ENCODE measurements around the gene SDCBP2.

Gene SDCBP2

DNA sequence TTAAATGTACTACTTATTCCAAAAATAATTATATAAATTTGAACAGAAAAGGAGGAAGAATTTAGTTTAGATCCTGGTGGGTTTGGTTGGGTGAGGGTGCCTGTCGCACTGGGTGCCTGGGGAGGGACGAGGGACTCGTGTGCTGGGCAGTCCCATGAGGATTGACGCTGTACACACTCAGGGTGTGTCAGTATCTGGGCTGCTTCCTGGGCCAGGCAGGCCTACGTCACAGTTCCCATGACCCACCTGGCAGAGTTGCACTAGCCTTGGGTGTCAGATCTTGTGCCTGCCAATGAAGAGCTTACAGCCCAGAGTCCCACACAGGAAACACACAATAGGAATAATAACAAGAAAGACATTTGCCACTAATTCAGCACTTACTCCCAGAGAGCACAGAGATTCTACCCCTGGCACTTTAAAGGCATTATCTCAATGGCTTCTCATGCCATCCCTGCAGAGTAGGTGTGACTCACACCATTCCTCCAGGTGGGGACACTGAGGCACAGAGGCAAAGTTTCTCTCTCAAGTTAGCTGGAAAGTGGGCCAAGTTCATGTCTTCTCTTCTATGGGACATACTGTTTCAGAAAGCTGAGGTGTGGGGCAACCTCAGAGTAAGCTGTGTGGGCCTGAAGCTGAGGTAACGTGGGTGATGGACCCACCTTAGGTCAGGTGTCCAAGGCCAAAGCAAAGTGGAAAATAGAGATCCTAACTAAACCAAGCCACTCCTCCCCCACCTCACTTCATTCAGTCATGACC lies 1.3 kb upstream of the SDCBP2 start:
- no peaks in the 10 kb centered on the region for H3K9me3 Mint-ChIP-seq
- intact Hi-C loops (cut with micrococcal nuclease), result no loop called here
- peaks cover 48% of the 10 kb centered on the region for H3K4me1 Mint-ChIP-seq (ENCODE audit: low read depth)
- no peaks in the 10 kb centered on the region for H3K27me3 Mint-ChIP-seq
- no peak overlapping the region for H3K27ac Mint-ChIP-seq
- peaks cover 43% of the 10 kb centered on the region for H3K36me3 Mint-ChIP-seq (ENCODE audit: low read depth)
- H3K4me3 Mint-ChIP-seq, result no peak overlapping the region

DNA sequence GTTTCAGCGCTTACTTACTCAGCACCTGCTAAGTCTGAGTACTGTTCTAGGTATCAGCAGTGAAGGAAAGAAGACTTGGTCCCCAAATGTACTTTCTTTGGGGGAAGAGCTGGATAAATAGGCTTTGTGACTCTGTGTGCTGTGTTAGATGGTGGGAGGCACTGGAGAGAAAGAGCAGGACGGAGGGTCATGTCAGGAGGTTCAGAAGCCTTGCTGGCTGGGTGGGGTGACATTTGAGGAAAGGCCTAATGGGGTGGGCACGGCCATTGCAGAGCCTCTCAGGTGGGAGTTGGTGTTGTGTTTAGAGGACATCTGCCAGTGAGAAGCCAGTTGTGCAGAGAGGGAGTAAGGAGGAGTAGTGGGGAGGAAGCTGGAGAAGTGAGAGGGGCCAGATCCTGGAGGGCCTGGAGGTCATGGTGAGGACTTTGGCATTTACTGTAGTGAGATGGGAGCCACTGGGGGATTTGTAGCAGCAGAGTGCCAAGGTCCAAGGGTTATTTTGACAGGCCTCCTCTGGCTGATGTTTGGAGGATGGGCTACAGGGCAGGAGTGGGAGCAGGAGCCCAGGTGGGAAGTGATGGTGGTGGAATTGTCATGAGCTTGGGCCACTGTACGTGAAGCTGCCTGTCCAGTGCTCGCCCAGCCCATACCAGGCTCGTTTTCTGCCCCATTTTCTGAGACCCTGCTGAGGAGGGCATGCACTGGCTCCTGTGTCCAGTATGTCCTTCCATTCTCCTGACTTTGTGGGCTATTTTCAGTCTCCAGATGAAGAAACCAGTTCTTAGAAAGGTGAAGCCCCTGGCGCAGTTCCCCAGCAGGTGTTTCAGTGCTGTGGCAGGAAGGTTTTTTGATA lies 886 bp downstream of the SDCBP2 start:
- Mint-ChIP-seq H3K4me3 (no peak overlapping the region), H3K4me1 (ENCODE audit: low read depth) (peaks cover 28% of the 10 kb centered on the region), H3K36me3 (ENCODE audit: low read depth) (peaks cover 31% of the 10 kb centered on the region), H3K27ac (no peak overlapping the region), H3K9me3 (no peaks in the 10 kb centered on the region), H3K27me3 (no peaks in the 10 kb centered on the region)
- intact Hi-C loops (cut with micrococcal nuclease), result no loop called here

DNA sequence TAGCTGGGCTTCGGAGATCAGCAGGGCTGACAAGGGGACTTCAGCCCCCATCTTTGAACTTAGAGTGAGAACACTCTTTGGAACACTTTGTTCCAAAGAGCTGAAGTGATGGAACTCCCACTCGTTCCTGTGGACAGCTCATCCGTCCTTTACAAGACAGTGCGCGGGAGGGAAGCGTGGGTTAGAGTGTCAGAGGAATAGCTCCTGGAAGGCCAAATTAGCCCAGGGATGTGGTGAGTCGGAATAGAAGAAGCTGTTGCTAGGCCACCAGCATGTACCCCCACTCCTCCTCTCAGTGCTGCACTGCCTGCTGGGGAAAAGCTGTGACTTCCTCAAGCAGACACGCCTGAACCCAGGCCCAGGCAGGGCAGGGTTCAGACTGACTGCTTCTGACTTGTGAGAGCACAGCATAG lies 1.7 kb downstream of the SDCBP2 start:
- no peak overlapping the region for H3K4me3 Mint-ChIP-seq
- H3K4me1 Mint-ChIP-seq (ENCODE audit: low read depth), result peaks cover 27% of the 10 kb centered on the region
- H3K27ac Mint-ChIP-seq, result no peak overlapping the region
- H3K9me3 Mint-ChIP-seq, result no peaks in the 10 kb centered on the region
- H3K27me3 Mint-ChIP-seq, result no peaks in the 10 kb centered on the region
- H3K36me3 Mint-ChIP-seq (ENCODE audit: low read depth), result peaks cover 30% of the 10 kb centered on the region
- intact Hi-C loops (cut with micrococcal nuclease), result no loop called here

DNA sequence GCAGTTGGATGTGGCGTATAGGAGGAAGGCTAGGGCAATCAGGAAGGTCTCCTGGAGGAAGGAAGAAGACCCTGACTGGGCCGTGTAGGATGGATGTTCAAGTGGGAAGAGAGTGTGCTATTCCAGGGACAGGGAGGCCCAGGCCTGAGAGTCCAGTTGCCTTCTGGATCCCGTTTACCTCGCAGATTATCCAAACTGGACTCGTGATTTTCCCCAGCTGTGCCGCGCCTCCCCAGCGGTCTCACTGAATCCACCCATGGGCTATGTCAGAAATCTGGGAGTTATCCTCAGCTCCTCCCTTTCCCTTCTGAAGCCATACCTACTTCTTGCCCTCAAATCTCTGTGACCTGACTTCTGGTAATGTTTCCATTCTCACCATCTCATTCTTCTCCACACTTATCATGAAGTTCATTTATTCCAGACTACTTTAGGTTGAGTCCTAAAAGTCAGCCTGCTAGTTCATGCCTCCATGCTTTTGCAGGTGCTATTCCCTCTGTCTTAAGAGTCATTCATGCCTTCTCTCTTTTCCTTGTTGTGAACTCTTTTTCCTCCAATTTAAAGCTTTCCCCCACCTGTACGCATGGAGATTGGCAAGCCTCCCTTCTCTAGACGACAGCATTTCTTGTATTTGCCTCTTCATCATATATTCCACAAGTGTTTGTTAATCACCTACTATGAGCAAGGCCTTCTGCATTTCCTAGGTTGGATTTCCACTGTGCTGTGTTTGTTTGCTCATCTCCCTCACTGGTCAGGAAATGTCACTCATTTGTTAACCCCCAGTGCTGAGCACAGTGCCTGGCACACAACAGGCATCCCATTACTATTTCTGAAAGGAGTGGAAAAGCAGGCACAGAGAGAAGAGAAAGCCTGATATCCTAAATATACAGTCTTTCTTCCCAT lies 2.7 kb downstream of the SDCBP2 start:
- peaks cover 20% of the 10 kb centered on the region for H3K36me3 Mint-ChIP-seq (ENCODE audit: low read depth)
- intact Hi-C loops (cut with micrococcal nuclease), result no loop called here
- no peaks in the 10 kb centered on the region for H3K27me3 Mint-ChIP-seq
- no peak overlapping the region for H3K27ac Mint-ChIP-seq
- peaks cover 32% of the 10 kb centered on the region for H3K4me1 Mint-ChIP-seq (ENCODE audit: low read depth)
- peaks cover 2% of the 10 kb centered on the region for H3K9me3 Mint-ChIP-seq
- H3K4me3 Mint-ChIP-seq, result no peak overlapping the region

DNA sequence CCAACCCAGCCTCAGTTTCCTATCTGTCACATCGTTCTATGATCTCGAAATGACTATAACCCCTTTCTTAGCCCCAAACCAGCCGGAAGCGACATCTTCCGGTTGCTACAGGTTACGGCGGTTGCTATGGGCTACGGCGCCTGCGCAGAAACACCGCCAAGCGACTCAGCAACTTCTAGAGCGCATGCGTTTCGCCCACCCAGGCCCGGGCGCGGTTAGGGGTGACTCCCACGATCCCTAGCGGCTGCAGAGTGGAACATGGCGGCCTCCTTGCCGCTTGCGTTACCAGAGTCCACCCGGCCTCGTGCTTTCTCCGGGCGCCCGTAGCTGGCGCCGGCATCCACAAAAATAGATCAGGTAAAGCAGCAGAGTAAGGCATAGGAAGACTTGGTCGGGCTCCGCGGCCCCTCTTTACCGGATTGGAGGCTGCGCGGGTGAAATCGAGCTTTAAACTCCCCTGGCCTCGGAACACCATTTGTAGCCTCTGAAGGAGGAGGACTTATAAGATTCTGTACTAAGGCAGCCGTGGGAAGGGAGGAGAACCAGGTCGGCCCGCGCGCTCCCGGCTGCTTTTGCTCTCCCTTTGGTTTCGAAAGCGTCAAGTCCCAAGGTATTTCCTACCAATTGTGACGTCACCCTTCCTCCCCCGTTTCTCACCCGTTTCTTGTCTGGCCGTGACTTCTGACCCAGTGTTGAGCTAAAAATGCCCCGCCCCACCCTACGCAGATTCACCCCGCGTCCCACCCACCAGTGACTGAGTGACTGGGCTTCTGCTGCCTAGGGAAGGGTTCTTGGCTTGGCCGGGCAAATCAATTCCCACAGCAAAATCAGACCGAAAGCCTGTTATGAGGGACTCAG lies 3.5 kb downstream of the SDCBP2 start:
- Mint-ChIP-seq H3K4me3 (no peak overlapping the region), H3K36me3 (ENCODE audit: low read depth) (peaks cover 12% of the 10 kb centered on the region)
- intact Hi-C loops (cut with micrococcal nuclease), result loop anchor here (1.0 to 2.0 kb wide), 2 partner anchors 51 to 68 kb away; partner anchors contain the start of gene FKBP1A

DNA sequence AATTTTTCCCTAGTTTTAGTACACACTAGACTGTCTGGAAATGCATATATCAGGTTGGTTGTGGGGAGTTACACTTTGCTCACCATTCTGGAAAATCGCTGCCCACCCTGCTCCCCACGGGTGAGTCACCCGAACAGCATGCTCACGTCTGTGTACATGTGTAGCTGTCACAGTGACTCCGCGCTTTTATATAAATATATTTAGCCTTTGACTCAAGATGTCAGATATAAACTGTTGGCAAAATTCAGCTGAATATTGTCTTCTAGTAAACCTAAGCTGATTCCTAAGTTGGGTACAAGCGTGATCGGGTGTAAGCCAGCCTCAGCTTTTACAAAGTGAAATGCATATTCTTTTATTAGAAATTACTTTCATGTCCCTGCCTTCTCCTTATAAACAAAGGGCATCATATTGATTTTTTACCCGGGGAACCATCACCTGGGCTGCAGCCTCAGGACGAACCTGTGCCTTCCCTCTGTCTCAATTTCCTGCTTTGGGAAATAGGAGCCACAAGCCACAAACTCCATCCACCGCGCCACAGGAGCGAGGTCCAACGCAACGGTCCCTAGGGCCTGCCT lies 4.3 kb downstream of the SDCBP2 start:
- Mint-ChIP-seq H3K4me1 (ENCODE audit: low read depth) (peaks cover 23% of the 10 kb centered on the region), H3K27ac (no peak overlapping the region), H3K9me3 (peaks cover 11% of the 10 kb centered on the region), H3K27me3 (no peaks in the 10 kb centered on the region), H3K4me3 (no peak overlapping the region), H3K36me3 (ENCODE audit: low read depth) (peaks cover 4% of the 10 kb centered on the region)
- intact Hi-C loops (cut with micrococcal nuclease), result loop anchor here (1.0 to 2.0 kb wide), 2 partner anchors 52 to 69 kb away; partner anchors contain the start of gene FKBP1A

More for the DNA sequence above, 3.5 kb downstream of the SDCBP2 start:
- H3K9me3 Mint-ChIP-seq, result peaks cover 11% of the 10 kb centered on the region
- no peak overlapping the region for H3K27ac Mint-ChIP-seq
- peaks cover 29% of the 10 kb centered on the region for H3K4me1 Mint-ChIP-seq (ENCODE audit: low read depth)
- no peaks in the 10 kb centered on the region for H3K27me3 Mint-ChIP-seq

DNA sequence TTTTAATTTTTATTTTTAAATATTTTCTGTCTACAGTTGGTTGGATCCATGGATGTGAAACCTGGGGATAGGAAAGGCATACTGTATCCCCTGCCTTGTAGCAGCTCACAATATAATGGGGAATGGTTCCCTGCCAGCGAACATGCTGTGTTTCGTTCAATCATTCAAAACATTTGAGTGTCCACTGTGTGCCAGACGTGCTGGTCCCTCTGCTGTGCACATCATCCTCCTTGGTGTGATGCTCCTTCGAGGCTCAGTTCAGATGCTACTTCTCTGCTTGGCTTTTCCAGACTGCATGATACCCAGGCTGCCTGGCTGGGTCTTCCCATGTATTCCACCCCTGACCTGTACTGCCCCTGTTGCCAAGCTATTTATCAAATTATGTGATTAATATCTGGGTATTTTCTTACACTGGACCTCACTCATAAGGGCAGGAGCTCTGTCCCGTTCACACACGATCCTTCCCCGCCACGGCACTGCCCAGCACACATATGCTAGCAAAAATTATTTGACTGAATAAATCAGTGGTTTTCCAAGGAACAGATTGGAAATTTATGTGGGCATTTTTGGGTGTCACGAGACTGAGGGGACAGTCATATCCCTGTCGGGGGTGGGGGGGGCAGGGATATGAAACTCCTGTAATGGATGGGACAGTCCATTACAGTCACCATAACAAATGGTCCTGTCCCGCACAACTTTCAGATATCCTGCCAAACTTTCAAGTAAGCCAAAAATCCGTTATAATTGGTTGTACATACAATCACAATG lies 4.9 kb downstream of the SDCBP2 start:
- no peaks in the 10 kb centered on the region for H3K36me3 Mint-ChIP-seq (ENCODE audit: low read depth)
- H3K4me3 Mint-ChIP-seq, result no peak overlapping the region
- no peaks in the 10 kb centered on the region for H3K27me3 Mint-ChIP-seq
- intact Hi-C loops (cut with micrococcal nuclease), result loop anchor here (2.0 kb wide), 1 partner anchor 53 kb away; no protein-coding TSS in a partner anchor
- peaks cover 20% of the 10 kb centered on the region for H3K4me1 Mint-ChIP-seq (ENCODE audit: low read depth)
- no peak overlapping the region for H3K27ac Mint-ChIP-seq
- H3K9me3 Mint-ChIP-seq, result peaks cover 11% of the 10 kb centered on the region

DNA sequence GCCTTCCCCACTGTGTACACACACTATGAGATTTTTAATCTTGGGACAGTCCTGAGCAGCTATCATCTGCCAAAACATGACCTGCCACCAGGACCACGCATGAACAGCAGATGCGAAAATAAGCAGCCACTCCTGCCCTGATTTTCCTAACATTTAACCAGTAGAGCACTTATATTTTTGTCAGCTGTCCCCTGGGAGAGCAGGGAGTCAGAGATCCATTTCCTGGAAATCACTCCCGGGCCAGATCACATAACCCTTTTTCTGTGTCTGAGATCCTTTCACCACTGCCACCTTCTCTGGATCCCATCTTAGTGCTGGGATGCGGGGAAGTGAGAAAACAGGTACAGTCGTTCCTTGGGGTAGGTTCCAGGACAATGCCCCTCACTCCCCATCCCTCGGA lies 5.7 kb downstream of the SDCBP2 start:
- no peaks in the 10 kb centered on the region for H3K27me3 Mint-ChIP-seq
- no peak overlapping the region for H3K27ac Mint-ChIP-seq
- no peak overlapping the region for H3K4me3 Mint-ChIP-seq
- H3K9me3 Mint-ChIP-seq, result peaks cover 11% of the 10 kb centered on the region
- peaks cover 27% of the 10 kb centered on the region for H3K4me1 Mint-ChIP-seq (ENCODE audit: low read depth)
- intact Hi-C loops (cut with micrococcal nuclease), result no loop called here
- H3K36me3 Mint-ChIP-seq (ENCODE audit: low read depth), result no peaks in the 10 kb centered on the region

DNA sequence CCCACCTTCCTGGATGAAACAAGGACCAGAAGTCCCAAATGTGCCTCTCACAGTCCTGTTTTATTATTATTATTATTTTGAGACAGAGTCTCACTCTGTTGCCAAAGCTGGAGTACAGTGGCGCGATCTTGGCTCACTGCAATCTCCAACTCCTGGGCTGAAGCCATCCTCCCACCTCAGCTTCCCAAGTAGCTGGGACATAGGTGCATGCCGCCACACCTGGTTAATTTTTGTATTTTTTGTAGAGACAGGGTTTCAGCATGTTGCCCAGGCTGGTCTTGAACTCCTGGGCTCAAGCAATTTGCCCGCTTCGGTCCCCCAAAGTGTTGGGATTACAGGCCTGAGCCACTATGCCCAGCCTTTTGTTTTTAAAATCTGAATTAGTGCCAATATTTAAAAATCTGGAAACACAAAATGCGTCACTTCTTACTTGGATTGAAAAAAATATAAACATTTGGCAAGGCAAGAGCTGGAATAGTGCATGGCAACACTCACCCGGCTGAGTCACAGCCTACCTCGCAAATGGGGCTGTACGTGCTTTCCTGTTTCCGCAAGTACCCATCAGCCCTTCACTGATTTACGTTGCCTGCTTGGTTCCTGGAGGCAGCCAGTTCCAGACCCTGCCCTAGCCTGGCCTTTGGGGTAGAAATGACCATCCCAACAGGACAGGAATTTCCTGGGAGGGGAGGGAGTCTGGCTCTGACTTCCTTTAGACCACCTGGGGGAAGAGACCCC lies 6.3 kb downstream of the SDCBP2 start:
- intact Hi-C loops (cut with micrococcal nuclease), result no loop called here
- no peak overlapping the region for H3K27ac Mint-ChIP-seq

DNA sequence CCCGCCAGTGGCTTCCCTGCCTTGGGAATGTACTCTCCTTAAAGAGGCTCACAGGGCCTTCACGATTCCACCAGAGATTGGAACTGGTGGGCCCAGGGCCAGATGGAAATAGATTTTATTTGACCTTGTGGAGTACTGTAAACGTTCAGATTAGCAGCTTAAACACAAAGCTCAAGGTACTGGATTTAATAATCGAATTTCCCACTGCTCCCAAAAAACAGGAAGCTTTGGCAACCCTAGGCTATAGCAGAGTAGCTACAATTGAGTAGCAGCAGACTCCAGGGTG lies 7.3 kb downstream of the SDCBP2 start:
- intact Hi-C loops (cut with micrococcal nuclease), result no loop called here
- H3K4me3 Mint-ChIP-seq, result no peak overlapping the region
- peaks cover 38% of the 10 kb centered on the region for H3K4me1 Mint-ChIP-seq (ENCODE audit: low read depth)
- H3K27ac Mint-ChIP-seq, result no peak overlapping the region
- no peaks in the 10 kb centered on the region for H3K27me3 Mint-ChIP-seq
- no peaks in the 10 kb centered on the region for H3K36me3 Mint-ChIP-seq (ENCODE audit: low read depth)
- peaks cover 11% of the 10 kb centered on the region for H3K9me3 Mint-ChIP-seq

More for the DNA sequence above, 6.3 kb downstream of the SDCBP2 start:
- Mint-ChIP-seq H3K27me3 (no peaks in the 10 kb centered on the region), H3K9me3 (peaks cover 11% of the 10 kb centered on the region), H3K4me3 (no peak overlapping the region), H3K36me3 (ENCODE audit: low read depth) (no peaks in the 10 kb centered on the region), H3K4me1 (ENCODE audit: low read depth) (peaks cover 33% of the 10 kb centered on the region)

DNA sequence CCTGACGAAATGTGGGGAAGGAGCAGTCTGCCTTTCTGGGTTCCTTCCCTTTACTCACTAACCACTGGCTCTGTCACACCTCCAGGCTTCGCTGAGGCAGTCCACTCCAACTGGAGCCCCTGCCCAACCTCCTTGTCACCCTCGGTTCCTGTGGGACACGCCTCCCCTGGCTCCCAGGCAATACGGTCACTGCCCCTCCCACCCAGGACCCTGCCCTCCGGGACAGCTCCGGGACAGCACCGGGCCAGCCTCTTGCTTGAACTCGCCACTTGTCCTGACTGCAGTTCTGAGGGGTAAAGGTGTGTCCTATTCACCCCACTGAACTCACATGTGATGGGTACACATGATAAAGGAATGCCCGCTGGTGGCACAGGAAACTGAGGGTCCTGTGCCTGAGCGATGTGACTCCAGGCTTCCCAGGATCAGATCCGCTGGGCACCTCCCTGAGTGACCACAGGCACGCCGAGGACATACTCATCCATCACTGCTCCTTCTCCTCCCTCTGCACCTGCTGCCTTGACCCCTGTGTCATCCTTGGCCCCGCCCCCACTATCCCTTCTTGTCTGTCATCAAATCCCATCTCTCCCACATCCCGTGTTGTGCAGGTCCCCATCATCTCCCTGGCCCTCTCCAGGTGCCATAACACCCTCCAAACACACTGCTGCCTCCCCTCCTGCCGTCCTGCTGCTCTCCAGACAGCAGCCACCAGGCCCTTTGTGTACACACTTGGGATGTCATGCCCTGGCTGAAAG lies 7.9 kb downstream of the SDCBP2 start:
- Mint-ChIP-seq H3K4me1 (ENCODE audit: low read depth) (peaks cover 38% of the 10 kb centered on the region), H3K4me3 (no peak overlapping the region), H3K36me3 (ENCODE audit: low read depth) (no peaks in the 10 kb centered on the region), H3K27ac (no peak overlapping the region), H3K9me3 (peaks cover 11% of the 10 kb centered on the region), H3K27me3 (no peaks in the 10 kb centered on the region)
- intact Hi-C loops (cut with micrococcal nuclease), result no loop called here
